Measurements from ENCODE around the gene COX14.

DNA sequence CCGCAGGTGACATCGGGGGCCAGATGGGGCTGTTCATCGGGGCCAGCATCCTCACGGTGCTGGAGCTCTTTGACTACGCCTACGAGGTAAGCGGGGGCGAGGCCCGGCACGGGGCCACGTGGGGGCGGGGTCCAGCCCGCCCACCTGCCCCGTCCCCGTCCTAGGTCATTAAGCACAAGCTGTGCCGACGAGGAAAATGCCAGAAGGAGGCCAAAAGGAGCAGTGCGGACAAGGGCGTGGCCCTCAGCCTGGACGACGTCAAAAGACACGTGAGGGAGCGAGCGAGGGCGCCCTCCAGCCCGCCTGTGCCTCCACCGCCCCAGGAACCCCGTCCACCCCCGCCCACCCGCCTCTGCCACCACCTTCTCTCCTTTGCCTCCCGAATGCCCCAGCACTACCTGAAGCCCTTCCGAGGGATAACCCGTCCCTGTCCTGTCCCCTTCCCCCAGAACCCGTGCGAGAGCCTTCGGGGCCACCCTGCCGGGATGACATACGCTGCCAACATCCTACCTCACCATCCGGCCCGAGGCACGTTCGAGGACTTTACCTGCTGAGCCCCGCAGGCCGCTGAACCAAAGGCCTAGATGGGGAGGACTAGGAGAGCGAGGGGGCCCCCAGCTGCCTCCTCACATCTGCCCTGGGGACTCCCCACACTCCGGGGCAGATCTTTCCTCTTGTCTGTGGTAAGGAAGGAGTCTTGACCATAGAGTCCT is 30.8 kb upstream of the COX14 start:
- no peak for TF ChIP-seq CTCF (conservative IDR thresholded peaks at IDR 0.05; ENCODE audit: low read depth, low read length)
- no peak for TF ChIP-seq EZH2 (IDR thresholded peaks at IDR 0.05; ENCODE audit: borderline replicate concordance, low read depth, low read length, poor library complexity, severe bottlenecking)

All from A673 (cell line).